ENCODE results near the gene CRLF1.

The CRLF1 gene

GRCh38 chr19:18606281-18607225, at the start of gene CRLF1:
Gene CRLF1, minus strand, starts transcription at chr19:18606799. Its CDS starts 143 bp downstream, at chr19:18606656.
- Histone ChIP-seq H3K4me3 (ENCODE audit: low read depth in 1 of 2, low read length in 2 of 2) (no peak within 1 kb of the TSS), H4K20me1 (ENCODE audit: insufficient read depth, low read length) (peaks cover 2% of the 10 kb centered on the region; the same call in 1 of the 2 replicates), H3K9me3 (ENCODE audit: insufficient read depth, low read length, severe bottlenecking) (no peaks in the 10 kb centered on the region), H3K9ac (ENCODE audit: low read depth, low read length) (no peak within 1 kb of the TSS), H3K79me2 (ENCODE audit: insufficient read depth, low read length) (no peaks in the 10 kb centered on the region), H3K4me1 (ENCODE audit: insufficient read depth, low read length) (no peaks in the 10 kb centered on the region), H2AFZ (ENCODE audit: low read depth, low read length) (no peak within 1 kb of the TSS), H3K27me3 (ENCODE audit: insufficient read depth, low read length, poor library complexity) (peaks cover 22% of the 10 kb centered on the region), H3K4me2 (ENCODE audit: insufficient read depth, low read length) (no peak within 1 kb of the TSS), H3K36me3 (ENCODE audit: insufficient read depth, low read length) (no peaks in the 10 kb centered on the region), H3K27ac (ENCODE audit: low read length) (no peak within 1 kb of the TSS)
- no peak for ATAC-seq (ENCODE audit: insufficient read depth, low read depth)
- TF ChIP-seq EZH2 (IDR thresholded peaks at IDR 0.05; ENCODE audit: borderline replicate concordance, low read depth, low read length, severe bottlenecking) (no peak), CTCF (IDR thresholded peaks at IDR 0.05; ENCODE audit: borderline replicate concordance, extremely low read depth, low read length, poor library complexity, severe bottlenecking) (no peak)
- no peak for DNase-seq

GRCh38 chr19:18655173-18655844, 48.7 kb upstream of the CRLF1 start:
- Histone ChIP-seq H3K27me3 (ENCODE audit: insufficient read depth, low read length, poor library complexity) (no peaks in the 10 kb centered on the region), H3K79me2 (ENCODE audit: insufficient read depth, low read length) (peaks cover 71% of the 10 kb centered on the region), H3K4me2 (ENCODE audit: insufficient read depth, low read length) (no peak overlapping the region), H3K9me3 (ENCODE audit: insufficient read depth, low read length, severe bottlenecking) (no peaks in the 10 kb centered on the region), H3K36me3 (ENCODE audit: insufficient read depth, low read length) (peaks cover 16% of the 10 kb centered on the region), H2AFZ (ENCODE audit: low read depth, low read length) (no peak overlapping the region), H3K4me3 (ENCODE audit: low read depth in 1 of 2, low read length in 2 of 2) (no peak overlapping the region), H4K20me1 (ENCODE audit: insufficient read depth, low read length) (peaks cover 86% of the 10 kb centered on the region), H3K4me1 (ENCODE audit: insufficient read depth, low read length) (no peaks in the 10 kb centered on the region), H3K27ac (ENCODE audit: low read length) (no peak overlapping the region), H3K9ac (ENCODE audit: low read depth, low read length) (no peak overlapping the region)
- DNase-seq = no peak
- no peak for ATAC-seq (ENCODE audit: insufficient read depth, low read depth)
- TF ChIP-seq EZH2 (IDR thresholded peaks at IDR 0.05; ENCODE audit: borderline replicate concordance, low read depth, low read length, severe bottlenecking) = no peak
- TF ChIP-seq CTCF (IDR thresholded peaks at IDR 0.05; ENCODE audit: borderline replicate concordance, extremely low read depth, low read length, poor library complexity, severe bottlenecking) = no peak

- Histone ChIP-seq H3K4me3 (ENCODE audit: low read depth in 1 of 2, low read length in 2 of 2) (no peak overlapping the region), H3K27me3 (ENCODE audit: insufficient read depth, low read length, poor library complexity) (no peaks in the 10 kb centered on the region), H3K9me3 (ENCODE audit: insufficient read depth, low read length, severe bottlenecking) (no peaks in the 10 kb centered on the region), H3K79me2 (ENCODE audit: insufficient read depth, low read length) (peaks cover 70% of the 10 kb centered on the region), H3K9ac (ENCODE audit: low read depth, low read length) (no peak overlapping the region), H3K4me1 (ENCODE audit: insufficient read depth, low read length) (no peaks in the 10 kb centered on the region), H2AFZ (ENCODE audit: low read depth, low read length) (no peak overlapping the region), H3K36me3 (ENCODE audit: insufficient read depth, low read length) (peaks cover 23% of the 10 kb centered on the region), H3K27ac (ENCODE audit: low read length) (no peak overlapping the region), H3K4me2 (ENCODE audit: insufficient read depth, low read length) (no peak overlapping the region), H4K20me1 (ENCODE audit: insufficient read depth, low read length) (peaks cover 82% of the 10 kb centered on the region)
- DNase-seq (no peak), ATAC-seq (ENCODE audit: insufficient read depth, low read depth) (no peak)
- TF ChIP-seq EZH2 (IDR thresholded peaks at IDR 0.05; ENCODE audit: borderline replicate concordance, low read depth, low read length, severe bottlenecking) = no peak
- TF ChIP-seq CTCF (IDR thresholded peaks at IDR 0.05; ENCODE audit: borderline replicate concordance, extremely low read depth, low read length, poor library complexity, severe bottlenecking) = no peak
Observed at GRCh38 chr19:18654469-18654868, 47.9 kb upstream of the CRLF1 start.
